Liver (tissue), 9 donors: Measurements from ENCODE around the gene P2RX7. TPM values are rescaled to one million over a fixed set of nuclear protein-coding genes. Genes with fewer than 3 reads are reported as not detected.

Experiments
- DNase-seq: peaks from one replicate; pipeline ENCODE4 v3.0.0-alpha.2; 2017; ENCODE audit warnings: low spot score
- H3K27ac ChIP-seq, 2 donors: one replicate each; pipeline ENCODE4 v1.7.0; 2013; ENCODE audit warnings: inconsistent platforms in 2 of 2, low read length in 2 of 2, control low read depth in 1 of 2, low read depth in 1 of 2, mild to moderate bottlenecking in 1 of 2
- H3K27me3 ChIP-seq, 4 donors: one replicate each; pipeline versions ENCODE4 v1.6.1 to v1.7.0; 2013; ENCODE audit warnings: low read length in 3 of 4, inconsistent platforms in 1 of 4, mild to moderate bottlenecking in 1 of 4, moderate library complexity in 1 of 4; ENCODE audit not compliant: control insufficient read depth in 4 of 4, insufficient read depth in 4 of 4
- H3K36me3 ChIP-seq, 4 donors: one replicate each; pipeline versions ENCODE4 v1.6.1 to v1.7.0; 2013; ENCODE audit warnings: low read length in 3 of 4, mild to moderate bottlenecking in 3 of 4, low read depth in 1 of 4, moderate library complexity in 1 of 4; ENCODE audit not compliant: control insufficient read depth in 4 of 4, insufficient read depth in 3 of 4
- H3K4me1 ChIP-seq, 4 donors: one replicate each; pipeline versions ENCODE4 v1.6.1 to v1.7.0; 2013; ENCODE audit warnings: low read length in 3 of 4, mild to moderate bottlenecking in 3 of 4, moderate library complexity in 1 of 4; ENCODE audit not compliant: control insufficient read depth in 4 of 4, insufficient read depth in 4 of 4
- H3K4me3 ChIP-seq, 3 donors: one replicate each; pipeline versions ENCODE4 v1.6.1 to v1.7.0; 2013; ENCODE audit warnings: low read length in 3 of 3, control low read depth in 1 of 3, low read depth in 1 of 3, mild to moderate bottlenecking in 1 of 3
- H3K9ac ChIP-seq, 2 donors: one replicate each; pipeline ENCODE4 v1.7.0; 2013; ENCODE audit warnings: low read length in 2 of 2, mild to moderate bottlenecking in 2 of 2, moderate library complexity in 2 of 2, control low read depth in 1 of 2, low read depth in 1 of 2
- H3K9me3 ChIP-seq, 4 donors: one replicate each; pipeline versions ENCODE4 v1.6.1 to v1.7.0; 2013; ENCODE audit warnings: low read length in 3 of 4; ENCODE audit not compliant: control insufficient read depth in 4 of 4
- ATF3 ChIP-seq: IDR thresholded peaks from 2 replicates; pipeline ENCODE4 v1.6.1; 2016; ENCODE audit warnings: antibody characterized with exemption
- EGR1 ChIP-seq, 2 donors: IDR thresholded peaks; 2 replicates each; pipeline ENCODE4 v1.6.1; 2016 to 2018; ENCODE audit warnings: antibody characterized with exemption in 2 of 2, low read depth in 2 of 2
- FOXA1 ChIP-seq: IDR thresholded peaks from 2 replicates; pipeline ENCODE4 v1.6.1; 2016; ENCODE audit warnings: antibody characterized with exemption
- FOXA2 ChIP-seq: IDR thresholded peaks from 2 replicates; pipeline ENCODE4 v1.6.1; 2016; ENCODE audit warnings: antibody characterized with exemption
- GABPA ChIP-seq, 2 donors: IDR thresholded peaks in 1 of 2; conservative IDR thresholded peaks in 1 of 2; 2 replicates each; pipeline ENCODE4 v1.6.1; 2016; ENCODE audit warnings: antibody characterized with exemption in 2 of 2, mild to moderate bottlenecking in 1 of 2, moderate library complexity in 1 of 2
- HNF4A ChIP-seq, 2 donors: conservative IDR thresholded peaks; 2 replicates each; pipeline ENCODE4 v1.6.1; 2016; ENCODE audit warnings: antibody characterized with exemption in 2 of 2, mild to moderate bottlenecking in 2 of 2
- HNF4G ChIP-seq: IDR thresholded peaks from 2 replicates; pipeline ENCODE4 v1.6.1; 2016; ENCODE audit warnings: antibody characterized with exemption
- JUND ChIP-seq, 2 donors: IDR thresholded peaks; 2 replicates each; pipeline ENCODE4 v1.6.1; 2016; ENCODE audit warnings: antibody characterized with exemption in 2 of 2
- MAX ChIP-seq: IDR thresholded peaks from 2 replicates; pipeline ENCODE4 v1.6.1; 2016; ENCODE audit warnings: antibody characterized with exemption
- NR2F2 ChIP-seq: IDR thresholded peaks from 2 replicates; pipeline ENCODE4 v1.6.1; 2016; ENCODE audit warnings: antibody characterized with exemption
- RAD21 ChIP-seq, 2 donors: IDR thresholded peaks; 2 replicates each; pipeline ENCODE4 v1.6.1; 2016; ENCODE audit warnings: antibody characterized with exemption in 2 of 2, mild to moderate bottlenecking in 2 of 2
- RXRA ChIP-seq, 2 donors: IDR thresholded peaks; 2 replicates each; pipeline ENCODE4 v1.6.1; 2017 to 2018; ENCODE audit warnings: antibody characterized with exemption in 2 of 2, mild to moderate bottlenecking in 1 of 2
- SP1 ChIP-seq: IDR thresholded peaks from 2 replicates; pipeline ENCODE4 v1.6.1; 2018; ENCODE audit warnings: antibody characterized with exemption, mild to moderate bottlenecking
- TAF1 ChIP-seq: conservative IDR thresholded peaks from 2 replicates; pipeline ENCODE4 v1.6.1; 2016; ENCODE audit warnings: antibody characterized with exemption, mild to moderate bottlenecking
- YY1 ChIP-seq: IDR thresholded peaks from 2 replicates; pipeline ENCODE4 v1.6.1; 2016; ENCODE audit warnings: antibody characterized with exemption, mild to moderate bottlenecking
- WGBS: extraction: QIAGEN DNeasy Blood & Tissue Kit; methylation state at CpG from one replicate; pipeline ENCODE4 v1.1.7; 2013; 5-methylcytosine and 5-hydroxymethylcytosine counted together
- polyA plus RNA-seq, 2 donors: library from polyadenylated mRNA; stranded (reverse) in 1 of 2; unstranded in 1 of 2; fragments of 200-250 nt in 1 of 2; fragments of >200 nt in 1 of 2; fragmentation: Nextera tagmentation in 1 of 2; extraction: Ambion mirVana in 1 of 2; gene quantifications; one replicate each; pipeline versions ENCODE4 v1.2.1 to v1.2.3, GENCODE V29; 2013 to 2015
- total RNA-seq, 2 donors: library from RNA; depleted of rRNA; stranded (reverse); fragments of >200 nt; gene quantifications; one replicate each; pipeline ENCODE4 v1.2.3, GENCODE V29; 2014
- TF ChIP-seq, protein P1 (sequence below): IDR thresholded peaks from 2 replicates; pipeline ENCODE4 v1.6.1; 2016; ENCODE audit warnings: antibody characterized with exemption
- TF ChIP-seq, protein P2 (sequence below): IDR thresholded peaks from 2 replicates; pipeline ENCODE4 v1.6.1; 2016; ENCODE audit warnings: antibody characterized with exemption, mild to moderate bottlenecking
- TF ChIP-seq, protein P3 (sequence below): fragments of 150-350 bp; IDR thresholded peaks from 2 replicates; pipeline ENCODE4 v1.5.1; 2017; ENCODE audit warnings: improper control_type of control experiment, low read depth, low read length; ENCODE audit not compliant: missing input control
- donor health status: healthy.
- donor health status: healthy.
- donor health status: healthy.
- donor health status: healthy.
- donor health status: healthy.

P2RX7 gene
- total and polyA plus RNA-seq, 4 donors, result 1.2 to 3.2 (median 2.2) TPM

- no peak overlapping the region for H3K4me3 ChIP-seq
- WGBS, result 98% methylated on average over 3 of the region's 3 CpGs
- no peak for DNase-seq
- no peak overlapping the region for H3K27ac ChIP-seq
- peaks cover 2 to 6% (median 3%) of the 10 kb centered on the region in 4 donors for H3K36me3 ChIP-seq
- no peak for TF ChIP-seq FOXA2
- TF ChIP-seq TAF1, result no peak
- TF ChIP-seq HNF4A (conservative IDR thresholded peaks at IDR 0.05), result no peak
- no peak for TF ChIP-seq GABPA (IDR thresholded peaks at IDR 0.05 in 1 of 2, conservative IDR thresholded peaks at IDR 0.05 in 1 of 2)
- TF ChIP-seq, protein P1, sequence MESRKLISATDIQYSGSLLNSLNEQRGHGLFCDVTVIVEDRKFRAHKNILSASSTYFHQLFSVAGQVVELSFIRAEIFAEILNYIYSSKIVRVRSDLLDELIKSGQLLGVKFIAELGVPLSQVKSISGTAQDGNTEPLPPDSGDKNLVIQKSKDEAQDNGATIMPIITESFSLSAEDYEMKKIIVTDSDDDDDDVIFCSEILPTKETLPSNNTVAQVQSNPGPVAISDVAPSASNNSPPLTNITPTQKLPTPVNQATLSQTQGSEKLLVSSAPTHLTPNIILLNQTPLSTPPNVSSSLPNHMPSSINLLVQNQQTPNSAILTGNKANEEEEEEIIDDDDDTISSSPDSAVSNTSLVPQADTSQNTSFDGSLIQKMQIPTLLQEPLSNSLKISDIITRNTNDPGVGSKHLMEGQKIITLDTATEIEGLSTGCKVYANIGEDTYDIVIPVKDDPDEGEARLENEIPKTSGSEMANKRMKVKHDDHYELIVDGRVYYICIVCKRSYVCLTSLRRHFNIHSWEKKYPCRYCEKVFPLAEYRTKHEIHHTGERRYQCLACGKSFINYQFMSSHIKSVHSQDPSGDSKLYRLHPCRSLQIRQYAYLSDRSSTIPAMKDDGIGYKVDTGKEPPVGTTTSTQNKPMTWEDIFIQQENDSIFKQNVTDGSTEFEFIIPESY, result no peak
- TF ChIP-seq JUND (IDR thresholded peaks at IDR 0.05), result no peak
- TF ChIP-seq, protein P2, sequence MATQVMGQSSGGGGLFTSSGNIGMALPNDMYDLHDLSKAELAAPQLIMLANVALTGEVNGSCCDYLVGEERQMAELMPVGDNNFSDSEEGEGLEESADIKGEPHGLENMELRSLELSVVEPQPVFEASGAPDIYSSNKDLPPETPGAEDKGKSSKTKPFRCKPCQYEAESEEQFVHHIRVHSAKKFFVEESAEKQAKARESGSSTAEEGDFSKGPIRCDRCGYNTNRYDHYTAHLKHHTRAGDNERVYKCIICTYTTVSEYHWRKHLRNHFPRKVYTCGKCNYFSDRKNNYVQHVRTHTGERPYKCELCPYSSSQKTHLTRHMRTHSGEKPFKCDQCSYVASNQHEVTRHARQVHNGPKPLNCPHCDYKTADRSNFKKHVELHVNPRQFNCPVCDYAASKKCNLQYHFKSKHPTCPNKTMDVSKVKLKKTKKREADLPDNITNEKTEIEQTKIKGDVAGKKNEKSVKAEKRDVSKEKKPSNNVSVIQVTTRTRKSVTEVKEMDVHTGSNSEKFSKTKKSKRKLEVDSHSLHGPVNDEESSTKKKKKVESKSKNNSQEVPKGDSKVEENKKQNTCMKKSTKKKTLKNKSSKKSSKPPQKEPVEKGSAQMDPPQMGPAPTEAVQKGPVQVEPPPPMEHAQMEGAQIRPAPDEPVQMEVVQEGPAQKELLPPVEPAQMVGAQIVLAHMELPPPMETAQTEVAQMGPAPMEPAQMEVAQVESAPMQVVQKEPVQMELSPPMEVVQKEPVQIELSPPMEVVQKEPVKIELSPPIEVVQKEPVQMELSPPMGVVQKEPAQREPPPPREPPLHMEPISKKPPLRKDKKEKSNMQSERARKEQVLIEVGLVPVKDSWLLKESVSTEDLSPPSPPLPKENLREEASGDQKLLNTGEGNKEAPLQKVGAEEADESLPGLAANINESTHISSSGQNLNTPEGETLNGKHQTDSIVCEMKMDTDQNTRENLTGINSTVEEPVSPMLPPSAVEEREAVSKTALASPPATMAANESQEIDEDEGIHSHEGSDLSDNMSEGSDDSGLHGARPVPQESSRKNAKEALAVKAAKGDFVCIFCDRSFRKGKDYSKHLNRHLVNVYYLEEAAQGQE, result no peak
- no peak for TF ChIP-seq EGR1 (IDR thresholded peaks at IDR 0.05; ENCODE audit: low read depth in 2 of 2)
- no peak for TF ChIP-seq FOXA1
- no peak for TF ChIP-seq RXRA (IDR thresholded peaks at IDR 0.05)
- no peak for TF ChIP-seq MAX
- no peak for TF ChIP-seq YY1
- TF ChIP-seq RAD21 (IDR thresholded peaks at IDR 0.05), result no peak
- peaks cover 5 to 25% (median 17%) of the 10 kb centered on the region in 4 donors for H3K4me1 ChIP-seq
- no peaks in the 10 kb centered on the region for H3K9me3 ChIP-seq
- no peak overlapping the region for H3K9ac ChIP-seq
- H3K27me3 ChIP-seq, result no peaks in the 10 kb centered on the region
Observed at GRCh38 chr12:121219353-121219986, 86.8 kb downstream of the P2RX7 start.

GRCh38 chr12:121222847-121223246, 90.2 kb downstream of the P2RX7 start:
- Histone ChIP-seq H3K4me3 (no peak overlapping the region), H3K9ac (no peak overlapping the region), H3K4me1 (peaks cover 4 to 11% (median 6%) of the 10 kb centered on the region in 4 donors), H3K9me3 (no peaks in the 10 kb centered on the region), H3K36me3 (peaks cover 0 to 6% (median 2%) of the 10 kb centered on the region in 4 donors), H3K27ac (no peak overlapping the region), H3K27me3 (no peaks in the 10 kb centered on the region)
- WGBS, result 94% methylated on average over 10 of the region's 10 CpGs
- TF ChIP-seq, protein P1, result no peak
- no peak for TF ChIP-seq RAD21 (IDR thresholded peaks at IDR 0.05)
- TF ChIP-seq ATF3, result no peak
- no peak for TF ChIP-seq EGR1 (IDR thresholded peaks at IDR 0.05; ENCODE audit: low read depth in 2 of 2)
- TF ChIP-seq SP1, result no peak
- no peak for TF ChIP-seq HNF4G
- TF ChIP-seq JUND (IDR thresholded peaks at IDR 0.05), result no peak
- TF ChIP-seq HNF4A (conservative IDR thresholded peaks at IDR 0.05), result no peak
- no peak for TF ChIP-seq TAF1
- TF ChIP-seq GABPA (IDR thresholded peaks at IDR 0.05 in 1 of 2, conservative IDR thresholded peaks at IDR 0.05 in 1 of 2), result no peak
- no peak for TF ChIP-seq NR2F2
- TF ChIP-seq FOXA2, result no peak
- TF ChIP-seq, protein P3, sequence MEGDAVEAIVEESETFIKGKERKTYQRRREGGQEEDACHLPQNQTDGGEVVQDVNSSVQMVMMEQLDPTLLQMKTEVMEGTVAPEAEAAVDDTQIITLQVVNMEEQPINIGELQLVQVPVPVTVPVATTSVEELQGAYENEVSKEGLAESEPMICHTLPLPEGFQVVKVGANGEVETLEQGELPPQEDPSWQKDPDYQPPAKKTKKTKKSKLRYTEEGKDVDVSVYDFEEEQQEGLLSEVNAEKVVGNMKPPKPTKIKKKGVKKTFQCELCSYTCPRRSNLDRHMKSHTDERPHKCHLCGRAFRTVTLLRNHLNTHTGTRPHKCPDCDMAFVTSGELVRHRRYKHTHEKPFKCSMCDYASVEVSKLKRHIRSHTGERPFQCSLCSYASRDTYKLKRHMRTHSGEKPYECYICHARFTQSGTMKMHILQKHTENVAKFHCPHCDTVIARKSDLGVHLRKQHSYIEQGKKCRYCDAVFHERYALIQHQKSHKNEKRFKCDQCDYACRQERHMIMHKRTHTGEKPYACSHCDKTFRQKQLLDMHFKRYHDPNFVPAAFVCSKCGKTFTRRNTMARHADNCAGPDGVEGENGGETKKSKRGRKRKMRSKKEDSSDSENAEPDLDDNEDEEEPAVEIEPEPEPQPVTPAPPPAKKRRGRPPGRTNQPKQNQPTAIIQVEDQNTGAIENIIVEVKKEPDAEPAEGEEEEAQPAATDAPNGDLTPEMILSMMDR, result no peak
- TF ChIP-seq YY1, result no peak
- no peak for TF ChIP-seq MAX
- no peak for DNase-seq
